Measurements from ENCODE around the gene ZNF324. TPM values are rescaled to one million over a fixed set of nuclear protein-coding genes. Genes with fewer than 3 reads are reported as not detected.

The ZNF324 gene
- total RNA-seq, 1 experiment from 2014 or later: 10.1 TPM

Other genes with a start within 250 kb of the ZNF324 start
- 0.02 and 0.08 TPM in 2 replicates for gene ZNF544, start 238.2 kb upstream of the ZNF324 start, total RNA-seq (2014; rRNA removed; shearing (Covaris generic))
- gene ZNF8, start 188.1 kb upstream of the ZNF324 start, total RNA-seq (2014; rRNA removed; shearing (Covaris generic)): 3.1 and 4.3 TPM in 2 replicates
- 96.6 and 120 TPM in 2 replicates for gene ERVK3-1, start 161.7 kb upstream of the ZNF324 start, total RNA-seq (2014; rRNA removed; shearing (Covaris generic))
- gene ZSCAN22, start 140.1 kb upstream of the ZNF324 start, total RNA-seq (2014; rRNA removed; shearing (Covaris generic)): 2.6 and 2.8 TPM in 2 replicates
- gene A1BG, start 113.6 kb upstream of the ZNF324 start, total RNA-seq (2014; rRNA removed; shearing (Covaris generic)): 24.5 and 31.5 TPM in 2 replicates
- 1.6 and 5.1 TPM in 2 replicates for gene ZNF497, start 104.3 kb upstream of the ZNF324 start, total RNA-seq (2014; rRNA removed; shearing (Covaris generic))
- 1.4 and 1.9 TPM in 2 replicates for gene ZNF837, start 86.0 kb upstream of the ZNF324 start, total RNA-seq (2014; rRNA removed; shearing (Covaris generic))
- 3,081 and 3,534 TPM in 2 replicates for gene RPS5, start 79.8 kb upstream of the ZNF324 start, total RNA-seq (2014; rRNA removed; shearing (Covaris generic))
- not detected in 2 replicates for gene RNF225, start 71.4 kb upstream of the ZNF324 start, total RNA-seq (2014; rRNA removed; shearing (Covaris generic))
- gene ZNF584, start 58.4 kb upstream of the ZNF324 start, total RNA-seq (2014; rRNA removed; shearing (Covaris generic)): 15.6 and 23.6 TPM in 2 replicates
- gene ZNF132, start 26.9 kb upstream of the ZNF324 start, total RNA-seq (2014; rRNA removed; shearing (Covaris generic)): 4.0 and 6.4 TPM in 2 replicates
- gene ZNF324B, start 15.5 kb upstream of the ZNF324 start, total RNA-seq (2014; rRNA removed; shearing (Covaris generic)): 3.3 and 6.7 TPM in 2 replicates
- gene ZNF446, start 9.3 kb downstream of the ZNF324 start, total RNA-seq (2014; rRNA removed; shearing (Covaris generic)): 9.8 and 14.7 TPM in 2 replicates
- gene SLC27A5, start 44.9 kb downstream of the ZNF324 start, total RNA-seq (2014; rRNA removed; shearing (Covaris generic)): 18.1 and 19.7 TPM in 2 replicates
- gene ZBTB45, start 52.7 kb downstream of the ZNF324 start, total RNA-seq (2014; rRNA removed; shearing (Covaris generic)): 1.6 and 4.6 TPM in 2 replicates
- 378 and 416 TPM in 2 replicates for gene TRIM28, start 77.0 kb downstream of the ZNF324 start, total RNA-seq (2014; rRNA removed; shearing (Covaris generic))
- gene CHMP2A, start 88.0 kb downstream of the ZNF324 start, total RNA-seq (2014; rRNA removed; shearing (Covaris generic)): 242 and 244 TPM in 2 replicates
- 108 and 109 TPM in 2 replicates for gene UBE2M, start 91.5 kb downstream of the ZNF324 start, total RNA-seq (2014; rRNA removed; shearing (Covaris generic))
- 3.5 and 5.4 TPM in 2 replicates for gene MZF1, start 106.3 kb downstream of the ZNF324 start, total RNA-seq (2014; rRNA removed; shearing (Covaris generic))